HepG2 (cell line): ENCODE measurements around the gene OVCA2. TPM values are rescaled to one million over a fixed set of nuclear protein-coding genes. Genes with fewer than 3 reads are reported as not detected.

Experiments used
- ATAC-seq: fragments of 200-7000 bp; cut with Tn5 transposase; 3 replicates; pipeline ENCODE4 v1.9.1; 2020; ENCODE audit warnings: mild to moderate bottlenecking, moderate library complexity
- BruUV-seq: library from RNA; stranded (reverse); fragments of 400-500 nt; replicated peaks from 2 replicates; lab custom pipeline; 2021; lab: Mats Ljungman, UMichigan
- CTCF ChIA-PET: fragments of 300-600 bp; formaldehyde crosslinking; extraction: SDS; loops from one replicate; lab custom pipeline; 2021; ENCODE audit warnings: low total read pairs, inconsistent platforms, low intra/inter-chr PET ratio; lab: Yijun Ruan, JAX
- POLR2A ChIA-PET: fragments of 350-600 bp; sonication (Branson Sonifier 250); formaldehyde crosslinking; loops from one replicate; lab custom pipeline; 2020; ENCODE audit warnings: antibody characterized with exemption, inconsistent platforms; lab: Yijun Ruan, JAX
- DNase-seq: peaks from one replicate; pipeline ENCODE4 v3.0.0-alpha.2; 2015; ENCODE audit warnings: low spot score
- FAIRE-seq: peaks from 3 replicates; lab custom pipeline; 2011; peaks lifted over from hg19 to GRCh38; lab: Jason Lieb, UNC
- H2AFZ ChIP-seq: one replicate; pipeline ENCODE4 v1.6.1; 2011; ENCODE audit warnings: low read length, inconsistent platforms
- H3K27ac ChIP-seq: fragments of 300-600 bp; 3 replicates; pipeline ENCODE4 v1.8.0; 2011; ENCODE audit warnings: mixed run types, mild to moderate bottlenecking, mixed read lengths, low read length, inconsistent platforms; ENCODE audit not compliant: insufficient read depth; ENCODE audit errors: extremely low read length
- H3K27me3 ChIP-seq, 2 experiments: fragments of 200-600 bp in 1 of 2; 2 replicates in 1 of 2; 3 replicates in 1 of 2; pipeline versions ENCODE4 v1.6.0 to v1.8.0; 2011; ENCODE audit warnings: low read length in 2 of 2, mild to moderate bottlenecking in 2 of 2, moderate library complexity in 2 of 2, inconsistent platforms in 1 of 2; ENCODE audit not compliant: insufficient read depth in 2 of 2, control insufficient read depth in 1 of 2
- H3K36me3 ChIP-seq, 2 experiments: fragments of 200-600 bp in 1 of 2; replicated peaks in 1 of 2; 2 replicates in 1 of 2; 3 replicates in 1 of 2; pipeline versions ENCODE4 v1.5.1 to v1.8.0; 2011; ENCODE audit warnings: low read length in 2 of 2, inconsistent platforms in 1 of 2; ENCODE audit not compliant: insufficient read depth in 2 of 2, control insufficient read depth in 1 of 2
- H3K4me1 ChIP-seq: 2 replicates; pipeline ENCODE4 v1.5.1; 2012; ENCODE audit warnings: low read length, inconsistent platforms; ENCODE audit not compliant: insufficient read depth
- H3K4me2 ChIP-seq: 2 replicates; pipeline ENCODE4 v1.6.0; 2011; ENCODE audit warnings: low read depth, low read length, inconsistent platforms
- H3K4me3 ChIP-seq, 3 experiments: fragments of 200-600 bp in 1 of 3; sonication (generic), shearing (Covaris generic) in 1 of 3; replicated peaks in 1 of 3; 2 replicates each; pipeline ENCODE4 v1.5.1; 2011 to 2016; ENCODE audit warnings: low read length in 3 of 3, inconsistent platforms in 2 of 3, low read depth in 2 of 3, mild to moderate bottlenecking in 2 of 3, control low read depth in 1 of 3, mixed read lengths in 1 of 3; ENCODE audit not compliant: insufficient read depth in 1 of 3
- H3K79me2 ChIP-seq: one replicate; pipeline ENCODE4 v1.6.1; 2011; ENCODE audit warnings: low read length, inconsistent platforms; ENCODE audit not compliant: insufficient read depth
- H3K9ac ChIP-seq: 2 replicates; pipeline ENCODE4 v1.6.0; 2011; ENCODE audit warnings: mild to moderate bottlenecking, low read depth, low read length, inconsistent platforms; ENCODE audit not compliant: insufficient read depth
- H3K9me3 ChIP-seq: 2 replicates; pipeline ENCODE4 v1.5.1; 2012; ENCODE audit warnings: mild to moderate bottlenecking, low read length
- H4K20me1 ChIP-seq: 2 replicates; pipeline ENCODE4 v1.6.0; 2011; ENCODE audit warnings: inconsistent platforms, mild to moderate bottlenecking, low read length, moderate library complexity; ENCODE audit not compliant: insufficient read depth
- ARID4A ChIP-seq: sonication (generic); formaldehyde crosslinking; IDR thresholded peaks from 2 replicates; pipeline ENCODE4 v1.5.0; 2020; ENCODE audit warnings: mild to moderate bottlenecking, missing genetic modification reagents, borderline replicate concordance
- BRD4 ChIP-seq: sonication (generic); formaldehyde crosslinking; IDR thresholded peaks from 2 replicates; pipeline ENCODE4 v1.4.0; 2020; ENCODE audit warnings: missing genetic modification reagents
- DBP ChIP-seq: sonication (generic); formaldehyde crosslinking; IDR thresholded peaks from 2 replicates; pipeline ENCODE4 v1.4.0; 2020; ENCODE audit warnings: missing genetic modification reagents; ENCODE audit errors: not compliant biosample characterization
- E2F2 ChIP-seq: sonication (generic); formaldehyde crosslinking; IDR thresholded peaks from 2 replicates; pipeline ENCODE4 v1.4.0; 2020; ENCODE audit warnings: missing genetic modification reagents, borderline replicate concordance
- KMT2A ChIP-seq: sonication (generic); formaldehyde crosslinking; IDR thresholded peaks from 2 replicates; pipeline ENCODE4 v1.4.0; 2020; ENCODE audit warnings: missing genetic modification reagents
- NFYC ChIP-seq: IDR thresholded peaks from 2 replicates; pipeline ENCODE4 v1.6.1; 2016; ENCODE audit warnings: missing genetic modification reagents, missing compliant biosample characterization
- SNAPC2 ChIP-seq: sonication (generic); formaldehyde crosslinking; IDR thresholded peaks from 2 replicates; pipeline ENCODE4 v1.8.1; 2022; ENCODE audit warnings: mild to moderate bottlenecking, missing genetic modification reagents
- ZKSCAN1 ChIP-seq: fragments of 150-350 bp; IDR thresholded peaks from 2 replicates; pipeline ENCODE4 v1.6.1; 2014; ENCODE audit warnings: low read length
- ZNF414 ChIP-seq: sonication (generic); formaldehyde crosslinking; IDR thresholded peaks from 2 replicates; pipeline ENCODE4 v1.5.0; 2020; ENCODE audit warnings: missing genetic modification reagents
- ZNF687 ChIP-seq: sonication (generic); formaldehyde crosslinking; IDR thresholded peaks from 2 replicates; pipeline ENCODE4 v1.5.1; 2020; ENCODE audit warnings: mild to moderate bottlenecking, missing genetic modification reagents, moderate library complexity
- WGBS: methylation state at CpG from one replicate; pipeline ENCODE4 v1.1.6; 2017; ENCODE audit warnings: low lambda C conversion rate; 5-methylcytosine and 5-hydroxymethylcytosine counted together
- in situ Hi-C: cut with HindIII; loops from 2 replicates; pipeline ENCODE4 v1.10.0; 2017; ENCODE audit warnings: low pct_unique_long_range_greater_than_20kb; ENCODE audit not compliant: extremely low pct_ligation_motif_present
- intact Hi-C: fragments of 100-400 bp; cut with micrococcal nuclease; formaldehyde crosslinking; loops from one replicate; pipeline ENCODE4 v1.10.0; 2022; ENCODE audit not compliant: unreplicated experiment
- polyA plus RNA-seq, 8 experiments: library from polyadenylated mRNA; depleted of rRNA in 3 of 8; stranded (reverse) in 7 of 8; unstranded in 1 of 8; fragments of >200 nt; fragmentation: Illumina TruSeq in 4 of 8; extraction: Trizol in 4 of 8; gene quantifications; 2 replicates each; pipeline versions ENCODE4 v1.2.1 to v1.2.3, GENCODE V29; 2011 to 2016; ENCODE audit warnings: low read depth in 4 of 8, missing spikeins in 1 of 8, mixed read lengths in 1 of 8; ENCODE audit not compliant: insufficient read depth in 1 of 8
- total RNA-seq, 5 experiments: library from RNA; depleted of rRNA; stranded (reverse); fragments of >200 nt; fragmentation: Illumina TruSeq; extraction: Trizol; gene quantifications; 2 replicates each; pipeline ENCODE4 v1.2.3, GENCODE V29; 2016; ENCODE audit warnings: low read depth in 1 of 5

The OVCA2 gene
- total and polyA plus RNA-seq, 2 of the 13 experiments (the other 11 are each of a cell fraction or from before 2014, with no cell fraction given): 23.7 to 28.2 TPM

GRCh38 chr17:1995321-1995892 is 46.4 kb upstream of the OVCA2 start:
- Histone ChIP-seq H4K20me1 (no peaks in the 10 kb centered on the region), H3K4me3 (peak overlapping the region; percentile 38 to 66 (median 60)), H3K79me2 (no peaks in the 10 kb centered on the region), H2AFZ (no peak overlapping the region), H3K4me2 (peak overlapping the region; percentile 83), H3K27me3 (peaks cover 0 to 24% of the 10 kb centered on the region in 2 experiments; a peak in 2 of 5 replicates), H3K9ac (peak overlapping the region; percentile 16; the same call in 1 of the 2 replicates), H3K4me1 (peaks cover 66% of the 10 kb centered on the region), H3K9me3 (no peaks in the 10 kb centered on the region), H3K27ac (no peak overlapping the region), H3K36me3 (no peaks in the 10 kb centered on the region)
- no TSS peak for BruUV-seq
- 2% methylated on average over 15 of the region's 16 CpGs for WGBS
- ChIA-PET POLR2A (interaction anchor here (0.6 to 2.4 kb wide), 14 partner anchors 15 to 611 kb away, joined by 3 to 10 read pairs (median 4); partner anchors contain the start of gene DPH1), CTCF (no interaction called here)
- DNase-seq (peak; percentile 71), ATAC-seq (peak; percentile 44), FAIRE-seq (peak; percentile 93)
- intact Hi-C loops: no loop called here
- in situ Hi-C loops: no loop called here
- TF ChIP-seq ZNF414 (CRISPR knock-in tag): no peak
- TF ChIP-seq ZNF687 (CRISPR knock-in tag): no peak; the same call in 1 of the 2 replicates
- TF ChIP-seq SNAPC2: 0 out of 2 replicates have a peak, but pooled peaks have one; percentile 10
- TF ChIP-seq ZKSCAN1: no peak
- TF ChIP-seq E2F2 (CRISPR knock-in tag): no peak
- TF ChIP-seq NFYC (CRISPR knock-in tag): no peak
- peak; percentile 16; the same call in 1 of the 2 replicates for TF ChIP-seq KMT2A
- TF ChIP-seq BRD4 (CRISPR knock-in tag): peak; percentile 25; the same call in 1 of the 2 replicates
- TF ChIP-seq DBP (CRISPR knock-in tag): no peak
- TF ChIP-seq ARID4A (CRISPR knock-in tag): peak; percentile 62; the same call in 1 of the 2 replicates
